Measurements from ENCODE around the gene TTC12.
"Not testable (repeated sequence)": the region's sequence is repeated elsewhere in the genome, so short reads cannot be mapped to it uniquely, and the experiment has no call there.

The TTC12 gene

GRCh38 chr11:113286509-113287497 lies 27.6 kb upstream of the TTC12 start:
- no peak for DNase-seq (ENCODE audit: low read depth in 2 of 2)

GRCh38 chr11:113287801-113288200 lies 26.6 kb upstream of the TTC12 start:
- no peak for DNase-seq (ENCODE audit: low read depth in 2 of 2)

DNA sequence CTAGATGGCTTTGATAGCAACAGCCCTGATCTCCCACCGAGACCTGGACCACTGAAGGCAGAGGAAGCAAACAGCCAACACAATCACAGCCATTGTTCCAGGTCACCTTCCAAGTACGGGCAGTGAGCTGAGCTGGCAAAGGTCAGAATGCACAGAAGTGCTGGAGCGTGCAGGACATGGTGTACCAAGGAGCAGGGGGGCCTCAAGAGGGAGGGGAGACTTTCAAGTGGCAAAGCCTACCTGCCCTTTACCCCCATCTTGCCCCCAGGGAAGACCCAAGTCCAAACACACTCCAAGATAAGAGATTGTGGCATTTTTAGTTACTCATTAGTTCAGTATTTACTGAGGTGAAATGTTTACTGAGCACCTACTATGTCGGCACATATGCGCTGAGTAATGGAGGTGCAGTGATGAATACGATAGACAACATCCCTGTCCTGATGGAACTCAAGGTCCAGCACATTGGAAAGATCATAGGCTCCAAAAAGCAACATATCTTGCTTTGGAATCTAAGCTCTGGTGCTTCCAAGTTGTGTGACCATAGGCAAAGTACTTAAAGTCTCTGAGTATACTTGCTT lies 26.0 kb upstream of the TTC12 start:
- no peak for DNase-seq (ENCODE audit: low read depth in 2 of 2)

GRCh38 chr11:113289431-113290187 lies 24.8 kb upstream of the TTC12 start:
- peak; percentile 14 to 39 for DNase-seq (ENCODE audit: low read depth in 2 of 2)

GRCh38 chr11:113293936-113294335 lies 20.4 kb upstream of the TTC12 start:
- no peak for DNase-seq (ENCODE audit: low read depth in 2 of 2)

DNA sequence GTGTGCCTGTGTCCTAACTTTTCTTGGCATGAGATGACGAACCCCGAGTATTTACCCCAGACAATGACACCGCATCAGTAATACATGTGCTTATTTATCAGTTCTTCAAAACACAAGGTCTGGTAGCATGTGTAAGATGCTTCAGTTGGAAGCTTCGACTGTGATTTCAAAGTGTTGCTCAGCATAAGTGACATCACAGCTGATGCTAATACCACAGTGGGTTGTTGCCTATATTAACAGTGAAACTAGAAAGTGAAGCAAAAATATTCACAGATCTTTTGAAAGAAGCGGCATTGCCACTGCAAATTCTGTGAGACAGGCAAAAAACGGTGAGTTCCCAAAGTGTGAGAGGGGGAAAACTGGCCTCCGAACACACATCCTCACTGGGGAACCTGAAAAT lies 18.4 kb upstream of the TTC12 start:
- DNase-seq (ENCODE audit: low read depth in 2 of 2), result no peak

GRCh38 chr11:113296447-113297205 lies 17.8 kb upstream of the TTC12 start:
- no peak for DNase-seq (ENCODE audit: low read depth in 2 of 2)

DNA sequence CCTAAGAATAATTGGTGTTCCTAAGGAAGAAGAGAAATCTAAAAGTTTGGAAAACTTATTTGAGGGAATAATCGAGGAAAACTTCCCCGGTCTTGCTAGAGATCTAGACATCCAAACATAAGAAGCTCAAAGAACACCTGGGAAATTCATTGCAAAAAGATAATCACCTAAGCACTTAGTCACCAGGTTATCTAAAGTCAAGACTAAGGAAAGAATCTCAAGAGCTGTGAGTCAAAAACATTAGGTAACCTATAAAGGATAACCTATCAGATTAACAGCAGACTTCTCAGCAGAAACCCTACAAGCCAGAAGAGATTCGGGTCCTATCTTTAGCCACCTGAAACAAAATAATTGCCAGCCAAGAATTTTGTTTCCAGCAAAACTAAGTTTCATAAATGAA lies 15.9 kb upstream of the TTC12 start:
- not testable (repeated sequence) for DNase-seq (ENCODE audit: low read depth in 2 of 2)

DNA sequence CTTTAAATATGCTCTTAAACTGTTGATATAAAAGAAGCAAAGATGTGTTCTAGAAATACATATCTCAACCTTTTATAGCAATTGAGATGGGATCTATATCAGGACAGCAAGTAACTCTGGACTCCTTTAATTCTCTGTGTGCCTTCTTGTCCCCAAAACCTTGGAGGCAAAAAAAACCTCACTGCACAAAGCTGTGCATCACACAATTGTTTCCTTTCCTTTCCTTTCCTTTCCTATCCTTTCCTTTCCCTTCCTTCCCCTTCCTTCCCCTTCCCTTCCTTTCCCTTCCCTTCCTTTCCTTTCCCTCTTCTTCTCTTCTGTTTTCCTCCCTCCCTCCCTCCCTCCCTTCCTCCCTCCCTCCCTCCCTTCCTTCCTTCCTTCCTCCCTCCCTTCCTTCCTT lies 9.5 kb upstream of the TTC12 start:
- no peak for DNase-seq (ENCODE audit: low read depth in 2 of 2)

- DNase-seq (ENCODE audit: low read depth in 2 of 2), result peak; percentile 22 to 45
Measured at GRCh38 chr11:113305440-113306336, 8.7 kb upstream of the TTC12 start.

DNA sequence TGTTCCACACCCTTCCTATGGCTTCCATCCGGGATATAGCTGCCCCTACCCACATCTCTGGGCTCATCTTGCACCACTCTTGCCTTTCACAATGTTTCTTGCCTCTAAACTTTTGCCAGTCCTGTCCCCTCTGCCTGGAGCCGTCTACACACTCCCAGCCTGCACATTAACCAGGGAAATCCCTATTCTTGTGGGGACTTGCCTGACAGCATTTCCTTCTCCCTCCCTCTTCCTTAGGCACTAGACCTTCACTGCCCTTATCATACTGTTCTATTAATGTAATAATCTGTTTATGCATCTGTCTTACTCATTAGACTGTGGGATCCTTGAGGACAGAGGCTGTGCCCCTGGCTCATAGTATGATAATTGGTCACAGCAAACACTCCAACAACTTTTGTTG lies 5.8 kb upstream of the TTC12 start:
- DNase-seq (ENCODE audit: low read depth in 2 of 2), result no peak

DNA sequence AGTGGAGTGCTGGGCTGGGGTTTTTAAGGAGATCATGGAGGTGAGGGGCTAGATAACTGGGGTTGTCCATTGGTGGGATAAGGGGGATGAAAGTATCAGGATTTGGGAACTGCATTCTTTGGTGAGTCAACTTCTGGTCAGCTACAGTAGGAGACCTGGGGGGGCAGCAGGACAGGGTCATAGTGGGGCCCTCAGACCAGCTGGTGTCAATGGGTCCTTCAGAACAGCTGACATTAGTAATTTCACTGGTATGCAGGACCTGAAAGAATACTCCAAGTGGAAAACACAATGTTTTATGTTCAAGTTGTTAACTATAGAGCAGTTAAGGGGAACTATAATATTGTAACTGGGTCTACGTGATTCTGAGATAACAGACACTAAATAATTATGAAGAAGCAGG lies 2.8 kb upstream of the TTC12 start:
- DNase-seq (ENCODE audit: low read depth in 2 of 2), result no peak

GRCh38 chr11:113313601-113314000 lies 782 bp upstream of the TTC12 start:
- DNase-seq (ENCODE audit: low read depth in 2 of 2), result no peak

DNA sequence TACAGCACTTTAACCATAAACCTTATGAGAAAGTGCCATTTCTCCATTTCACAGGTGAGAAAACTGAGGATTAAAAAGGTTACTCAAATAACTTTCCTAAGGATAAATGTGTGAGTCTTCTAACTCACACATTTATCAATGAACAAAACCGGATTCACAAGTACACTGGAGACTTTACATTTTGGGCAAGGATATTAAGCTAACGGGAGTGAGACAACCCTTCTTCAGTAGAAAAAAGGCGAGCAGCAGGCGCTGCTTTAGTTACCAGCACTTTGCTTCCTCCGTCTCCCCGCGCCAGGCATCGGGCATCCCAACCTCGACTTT lies 356 bp upstream of the TTC12 start:
- DNase-seq (ENCODE audit: low read depth in 2 of 2), result no peak

GRCh38 chr11:113315811-113316210 lies 1.4 kb downstream of the TTC12 start:
- no peak for DNase-seq (ENCODE audit: low read depth in 2 of 2)

GRCh38 chr11:113316256-113316655 lies 1.9 kb downstream of the TTC12 start:
- DNase-seq (ENCODE audit: low read depth in 2 of 2), result no peak

GRCh38 chr11:113317339-113317738 lies 3.0 kb downstream of the TTC12 start:
- DNase-seq (ENCODE audit: low read depth in 2 of 2), result no peak

GRCh38 chr11:113319085-113319484 lies 4.7 kb downstream of the TTC12 start:
- DNase-seq (ENCODE audit: low read depth in 2 of 2), result no peak

DNA sequence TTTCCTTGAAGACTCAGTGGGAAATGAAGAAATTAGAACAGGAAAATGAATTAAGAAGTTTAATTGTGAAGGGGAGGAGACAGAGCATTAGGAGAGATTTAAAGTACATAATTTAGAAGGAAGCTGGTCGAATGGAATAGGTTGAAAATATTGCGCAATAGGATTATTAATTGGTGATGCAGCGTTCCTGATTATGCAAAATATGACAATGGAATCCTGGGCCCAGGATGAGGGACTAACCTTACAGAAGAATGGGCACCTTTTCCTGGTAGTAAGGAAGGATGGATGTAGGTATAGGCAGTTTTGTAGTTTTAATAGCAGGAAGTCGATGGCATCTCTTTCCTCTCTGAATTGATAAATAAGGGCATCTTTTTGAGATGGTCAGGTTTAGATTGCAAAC lies 7.8 kb downstream of the TTC12 start:
- DNase-seq (ENCODE audit: low read depth in 2 of 2), result no peak

GRCh38 chr11:113324250-113324649 lies 9.9 kb downstream of the TTC12 start:
- DNase-seq (ENCODE audit: low read depth in 2 of 2), result no peak

- DNase-seq (ENCODE audit: low read depth in 2 of 2), result no peak
Measured at GRCh38 chr11:113329725-113330124, 15.3 kb downstream of the TTC12 start.

Data from stimulated activated CD8-positive, alpha-beta memory T cell treated with anti-CD3 and anti-CD28 coated beads, Interleukin-2, amount 100 ng/mL, for 1 hour (primary cell).